Calu3 (cell line): ENCODE measurements around the gene TEAD3. TPM values are rescaled to one million over a fixed set of nuclear protein-coding genes. Genes with fewer than 3 reads are reported as not detected.
"Not testable (repeated sequence)": the region's sequence is repeated elsewhere in the genome, so short reads cannot be mapped to it uniquely, and the experiment has no call there.

Experiments
- BruUV-seq: library from RNA; stranded (reverse); fragments of 400-500 nt; replicated peaks from 2 replicates; lab custom pipeline; 2021; lab: Mats Ljungman, UMichigan
- CTCF ChIA-PET: fragments of 300-600 bp; sonication (Branson Sonifier 250); formaldehyde crosslinking; loops from one replicate; lab custom pipeline; 2022; ENCODE audit warnings: antibody characterized with exemption; lab: Charles Lee
- DNase-seq: peaks from one replicate; pipeline ENCODE4 v3.0.0; 2022
- H3K27ac Mint-ChIP-seq: one replicate; pipeline ENCODE4 v1.8.0; 2022; ENCODE audit warnings: mixed read lengths; ENCODE audit not compliant: unreplicated experiment
- H3K27me3 Mint-ChIP-seq: one replicate; pipeline ENCODE4 v1.8.0; 2022; ENCODE audit warnings: mixed read lengths; ENCODE audit not compliant: unreplicated experiment
- H3K36me3 Mint-ChIP-seq: one replicate; pipeline ENCODE4 v1.8.0; 2022; ENCODE audit warnings: mild to moderate bottlenecking, moderate library complexity, mixed read lengths; ENCODE audit not compliant: insufficient read depth, unreplicated experiment
- H3K4me1 Mint-ChIP-seq: one replicate; pipeline ENCODE4 v1.8.0; 2022; ENCODE audit warnings: mild to moderate bottlenecking, low read depth, mixed read lengths; ENCODE audit not compliant: unreplicated experiment
- H3K4me3 Mint-ChIP-seq: one replicate; pipeline ENCODE4 v1.8.0; 2022; ENCODE audit warnings: mild to moderate bottlenecking, low read depth, moderate library complexity, mixed read lengths; ENCODE audit not compliant: unreplicated experiment
- H3K9me3 Mint-ChIP-seq: one replicate; pipeline ENCODE4 v1.8.0; 2022; ENCODE audit warnings: low read depth, mixed read lengths; ENCODE audit not compliant: unreplicated experiment
- CTCF ChIP-seq: fragments of 200-600 bp; IDR thresholded peaks from one replicate; pipeline ENCODE4 v1.8.0; 2022; ENCODE audit warnings: antibody characterized with exemption; ENCODE audit not compliant: unreplicated experiment
- intact Hi-C: fragments of 100-400 bp; cut with micrococcal nuclease; formaldehyde crosslinking; loops from one replicate; pipeline ENCODE4 v1.10.0; 2022; ENCODE audit not compliant: unreplicated experiment
- total RNA-seq: library from RNA; stranded (reverse); gene quantifications from 2 replicates; pipeline ENCODE4 v1.2.3, GENCODE V29; 2022

Gene TEAD3
- total RNA-seq, 1 experiment from 2014 or later, result 27.3 TPM

DNA sequence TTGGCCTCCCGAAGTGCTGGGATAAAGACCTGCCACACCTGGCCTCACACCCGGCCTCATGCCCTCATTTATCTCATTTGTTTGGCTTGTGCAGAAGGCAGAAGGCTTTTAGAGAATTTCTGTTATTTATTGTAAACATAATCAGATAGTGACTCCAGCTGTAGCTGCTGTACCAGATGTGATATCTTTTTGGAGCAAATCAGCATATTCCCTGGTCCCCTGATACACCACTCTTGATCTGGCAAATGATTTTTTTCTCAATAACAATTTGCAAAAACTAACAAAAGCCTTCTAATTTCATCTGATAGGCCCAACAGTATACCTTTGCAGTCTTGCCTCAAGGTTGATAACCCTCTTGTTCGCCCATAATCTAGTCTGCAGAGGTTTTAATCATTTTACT, 42.3 kb upstream of the TEAD3 start:
- intact Hi-C loops, result no loop called here
- BruUV-seq, result no TSS peak
- no peaks in the 10 kb centered on the region for H3K4me1 Mint-ChIP-seq
- H3K9me3 Mint-ChIP-seq, result no peaks in the 10 kb centered on the region
- TF ChIP-seq CTCF, result no peak
- H3K27me3 Mint-ChIP-seq, result peaks cover 18% of the 10 kb centered on the region
- H3K36me3 Mint-ChIP-seq, result no peaks in the 10 kb centered on the region
- H3K4me3 Mint-ChIP-seq, result no peak overlapping the region
- no peak overlapping the region for H3K27ac Mint-ChIP-seq
- CTCF ChIA-PET, result no interaction called here
- no peak for DNase-seq

DNA sequence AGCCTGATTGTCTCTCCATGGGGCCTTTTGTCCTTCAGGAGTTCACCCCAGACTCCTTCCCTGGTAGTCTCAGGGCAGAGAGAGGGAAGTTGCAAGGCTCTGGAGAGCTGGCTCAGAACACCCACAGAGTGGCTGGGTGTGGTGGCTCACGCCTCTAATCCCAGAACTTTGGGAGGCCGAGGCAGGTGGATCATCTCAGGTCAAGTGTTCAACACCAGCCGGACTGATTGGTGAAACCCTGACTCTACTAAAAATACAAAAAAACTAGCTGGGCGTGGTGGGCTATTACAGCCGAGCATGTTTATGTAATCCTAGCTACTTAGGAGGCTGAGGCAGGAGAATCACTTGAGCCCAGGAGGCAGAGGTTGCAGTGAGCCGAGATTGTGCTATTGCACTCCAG, 39.0 kb upstream of the TEAD3 start:
- DNase-seq, H3K9me3 Mint-ChIP-seq, H3K4me1 Mint-ChIP-seq, H3K36me3 Mint-ChIP-seq, intact Hi-C loops, H3K27ac Mint-ChIP-seq, H3K4me3 Mint-ChIP-seq, CTCF ChIA-PET, BruUV-seq: not testable (repeated sequence)
- peaks cover 32% of the 10 kb centered on the region for H3K27me3 Mint-ChIP-seq

GRCh38 chr6:35534407-35535170, 37.7 kb upstream of the TEAD3 start:
- TF ChIP-seq CTCF, result no peak
- no peaks in the 10 kb centered on the region for H3K36me3 Mint-ChIP-seq
- no peaks in the 10 kb centered on the region for H3K9me3 Mint-ChIP-seq
- intact Hi-C loops, result no loop called here
- no peaks in the 10 kb centered on the region for H3K4me1 Mint-ChIP-seq
- H3K27ac Mint-ChIP-seq, result no peak overlapping the region
- H3K27me3 Mint-ChIP-seq, result peaks cover 32% of the 10 kb centered on the region
- BruUV-seq, result no TSS peak
- no peak for DNase-seq
- CTCF ChIA-PET, result no interaction called here
- H3K4me3 Mint-ChIP-seq, result no peak overlapping the region

- no peak for TF ChIP-seq CTCF
- no TSS peak for BruUV-seq
- Mint-ChIP-seq H3K36me3 (no peaks in the 10 kb centered on the region), H3K27me3 (peaks cover 32% of the 10 kb centered on the region), H3K4me3 (no peak overlapping the region), H3K27ac (no peak overlapping the region), H3K4me1 (no peaks in the 10 kb centered on the region), H3K9me3 (no peaks in the 10 kb centered on the region)
- intact Hi-C loops, result no loop called here
- CTCF ChIA-PET, result no interaction called here
- no peak for DNase-seq
Observed at GRCh38 chr6:35533981-35534380, 37.1 kb upstream of the TEAD3 start.

DNA sequence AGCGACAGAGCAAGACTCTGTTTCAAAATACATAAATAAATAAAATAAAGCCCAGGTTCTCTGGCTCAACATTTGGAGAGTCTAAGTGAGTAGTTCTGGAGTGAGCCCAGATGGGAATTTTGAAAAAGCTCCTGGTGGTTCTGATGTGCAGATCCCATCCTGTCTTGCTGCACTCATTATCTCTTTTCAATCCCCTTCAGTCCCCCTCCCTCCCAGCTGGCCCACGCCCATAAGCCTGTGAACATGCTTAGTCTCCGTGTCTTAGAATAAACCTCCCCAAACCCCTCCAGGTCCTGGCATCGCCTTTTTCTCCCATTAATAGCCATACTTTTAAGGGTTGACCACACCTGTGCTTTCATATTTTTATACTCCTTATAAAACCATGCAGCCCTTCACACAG, 35.2 kb upstream of the TEAD3 start:
- Mint-ChIP-seq H3K4me3 (no peak overlapping the region), H3K9me3 (no peaks in the 10 kb centered on the region), H3K27ac (no peak overlapping the region), H3K36me3 (no peaks in the 10 kb centered on the region), H3K27me3 (peaks cover 46% of the 10 kb centered on the region), H3K4me1 (no peaks in the 10 kb centered on the region)
- no TSS peak for BruUV-seq
- intact Hi-C loops, result no loop called here
- no peak for DNase-seq
- no peak for TF ChIP-seq CTCF
- CTCF ChIA-PET, result interaction anchor here (0.9 kb wide), 1 partner anchor 155 kb away, joined by 3 read pairs; no protein-coding TSS in a partner anchor
